D721Med (cell line): ENCODE results near the gene NEDD4.

Source experiments
- DNase-seq: peaks from one replicate; pipeline ENCODE4 v3.0.0; 2011; ENCODE audit warnings: low spot score; ENCODE audit not compliant: insufficient read length
- FAIRE-seq: peaks from 2 replicates; lab custom pipeline; 2011; peaks lifted over from hg19 to GRCh38; lab: Jason Lieb, UNC
- TF ChIP-seq, protein P1 (sequence below): IDR thresholded peaks from 2 replicates; pipeline ENCODE4 v1.5.1; 2012; ENCODE audit warnings: mild to moderate bottlenecking, control low read depth; ENCODE audit not compliant: insufficient read depth; ENCODE audit errors: missing control alignments

The NEDD4 gene

DNA sequence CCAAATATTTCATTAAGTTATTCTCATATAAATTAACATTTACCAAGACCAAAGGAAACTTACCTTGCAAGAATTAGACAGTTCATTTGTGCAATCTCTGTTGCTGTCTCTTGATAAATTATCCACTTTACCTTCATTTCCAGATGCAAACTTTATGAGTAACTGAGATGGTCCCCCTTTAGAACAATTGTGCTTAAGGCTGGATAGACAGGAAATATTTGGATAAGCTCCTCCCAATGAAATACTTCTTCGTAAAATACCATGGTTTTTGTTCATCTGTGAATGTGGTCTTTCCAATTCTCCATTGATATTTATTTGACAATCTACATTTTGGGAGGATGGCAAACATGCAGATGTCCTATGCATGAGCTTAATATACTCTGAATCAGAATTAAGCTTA is 78.2 kb downstream of the NEDD4 start:
- FAIRE-seq (no peak), DNase-seq (no peak)
- TF ChIP-seq, protein P1, sequence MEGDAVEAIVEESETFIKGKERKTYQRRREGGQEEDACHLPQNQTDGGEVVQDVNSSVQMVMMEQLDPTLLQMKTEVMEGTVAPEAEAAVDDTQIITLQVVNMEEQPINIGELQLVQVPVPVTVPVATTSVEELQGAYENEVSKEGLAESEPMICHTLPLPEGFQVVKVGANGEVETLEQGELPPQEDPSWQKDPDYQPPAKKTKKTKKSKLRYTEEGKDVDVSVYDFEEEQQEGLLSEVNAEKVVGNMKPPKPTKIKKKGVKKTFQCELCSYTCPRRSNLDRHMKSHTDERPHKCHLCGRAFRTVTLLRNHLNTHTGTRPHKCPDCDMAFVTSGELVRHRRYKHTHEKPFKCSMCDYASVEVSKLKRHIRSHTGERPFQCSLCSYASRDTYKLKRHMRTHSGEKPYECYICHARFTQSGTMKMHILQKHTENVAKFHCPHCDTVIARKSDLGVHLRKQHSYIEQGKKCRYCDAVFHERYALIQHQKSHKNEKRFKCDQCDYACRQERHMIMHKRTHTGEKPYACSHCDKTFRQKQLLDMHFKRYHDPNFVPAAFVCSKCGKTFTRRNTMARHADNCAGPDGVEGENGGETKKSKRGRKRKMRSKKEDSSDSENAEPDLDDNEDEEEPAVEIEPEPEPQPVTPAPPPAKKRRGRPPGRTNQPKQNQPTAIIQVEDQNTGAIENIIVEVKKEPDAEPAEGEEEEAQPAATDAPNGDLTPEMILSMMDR = no peak

DNA sequence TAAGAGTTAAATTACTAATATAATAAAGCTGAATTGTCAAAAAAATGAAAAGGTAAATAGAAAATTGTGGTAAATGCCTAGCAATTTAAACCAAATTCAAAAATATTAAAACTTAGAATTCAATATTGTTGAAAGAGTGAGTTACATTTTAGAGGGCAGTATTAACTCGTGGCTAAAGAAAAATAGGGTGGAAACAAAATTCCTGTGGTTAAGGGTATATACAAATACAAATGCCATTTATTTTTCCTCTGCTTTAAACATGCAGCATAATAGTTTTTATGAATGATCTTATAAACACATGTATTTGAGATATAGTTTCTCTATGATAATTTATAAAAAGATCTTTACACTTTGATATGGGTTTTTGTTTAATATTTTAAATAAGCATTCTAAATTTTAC is 79.0 kb downstream of the NEDD4 start:
- no peak for FAIRE-seq
- DNase-seq = no peak
- TF ChIP-seq, protein P1 = no peak

DNA sequence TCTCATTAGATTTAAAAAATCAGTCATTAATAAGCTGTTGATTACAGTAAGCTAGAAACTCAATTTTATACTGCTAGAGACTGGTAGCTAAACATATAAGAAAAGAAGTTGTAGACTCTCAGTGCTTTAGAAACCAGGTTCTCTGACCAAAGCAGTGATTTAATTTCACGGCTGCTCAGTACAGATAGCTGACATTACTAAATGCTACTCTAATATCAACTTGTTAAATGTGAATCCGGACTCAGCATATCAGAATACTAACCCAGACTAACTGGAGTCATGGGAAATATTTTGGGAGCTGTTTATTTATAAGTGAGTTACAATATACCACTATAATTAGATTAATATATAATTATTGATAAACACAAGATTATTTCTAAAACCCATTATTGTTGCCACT is 80.4 kb downstream of the NEDD4 start:
- DNase-seq = no peak
- TF ChIP-seq, protein P1 = no peak
- FAIRE-seq = no peak

DNA sequence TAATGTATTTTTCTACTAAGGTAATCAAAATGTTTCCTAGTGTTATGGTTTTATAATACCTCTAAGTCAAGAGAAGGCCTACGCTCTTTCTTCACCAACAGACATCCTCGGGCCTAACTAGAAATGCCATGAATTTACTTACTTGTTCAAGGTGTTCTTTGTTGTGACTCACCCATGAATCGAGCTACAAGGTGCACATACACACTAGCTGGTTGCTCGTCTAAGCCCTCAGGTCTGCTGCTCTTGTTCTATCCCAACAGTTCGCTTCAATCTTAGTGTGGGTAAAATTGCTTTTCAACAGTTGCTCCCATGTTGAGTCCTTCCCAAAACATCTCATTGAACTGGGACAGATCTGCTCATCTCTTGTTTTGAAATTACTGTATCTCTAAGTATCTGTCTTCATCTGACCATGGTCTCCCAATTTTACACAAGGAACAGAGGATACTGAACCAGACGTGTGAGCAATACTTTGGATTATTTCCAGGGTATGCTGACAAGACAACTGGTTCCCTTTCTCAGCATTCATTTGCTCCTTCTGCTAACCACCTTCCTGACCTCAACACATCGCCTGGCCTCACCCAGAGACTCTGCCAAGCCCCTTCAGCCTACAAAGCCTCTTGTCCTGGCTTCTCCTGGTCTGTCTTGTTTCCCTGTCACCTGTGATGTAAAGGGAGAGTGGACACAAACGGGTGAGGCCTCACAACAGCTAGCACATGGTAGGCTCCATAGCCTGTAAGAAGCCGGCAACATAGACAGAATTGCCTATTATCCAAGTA is 84.2 kb downstream of the NEDD4 start:
- DNase-seq = no peak
- no peak for FAIRE-seq
- TF ChIP-seq, protein P1 = no peak

DNA sequence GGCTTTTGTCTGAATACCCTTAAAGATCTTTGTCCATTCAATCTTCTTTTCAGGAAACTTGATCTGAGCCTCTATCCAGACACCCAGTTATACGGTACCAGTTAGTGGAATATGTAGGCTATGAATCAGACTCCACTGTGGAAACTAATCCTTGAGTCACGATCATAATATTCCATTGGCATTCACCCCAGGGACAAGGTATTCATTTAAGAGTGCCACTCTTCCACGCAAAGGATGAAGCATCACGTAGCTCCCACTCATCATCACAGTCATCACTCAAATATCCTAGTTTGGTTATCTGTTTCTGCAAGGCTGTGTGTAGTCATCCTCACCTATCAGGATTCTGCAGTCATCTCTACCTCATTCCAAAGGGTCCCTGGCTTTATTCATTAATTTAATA is 85.6 kb downstream of the NEDD4 start:
- FAIRE-seq (no peak), DNase-seq (no peak)
- TF ChIP-seq, protein P1 = no peak

DNA sequence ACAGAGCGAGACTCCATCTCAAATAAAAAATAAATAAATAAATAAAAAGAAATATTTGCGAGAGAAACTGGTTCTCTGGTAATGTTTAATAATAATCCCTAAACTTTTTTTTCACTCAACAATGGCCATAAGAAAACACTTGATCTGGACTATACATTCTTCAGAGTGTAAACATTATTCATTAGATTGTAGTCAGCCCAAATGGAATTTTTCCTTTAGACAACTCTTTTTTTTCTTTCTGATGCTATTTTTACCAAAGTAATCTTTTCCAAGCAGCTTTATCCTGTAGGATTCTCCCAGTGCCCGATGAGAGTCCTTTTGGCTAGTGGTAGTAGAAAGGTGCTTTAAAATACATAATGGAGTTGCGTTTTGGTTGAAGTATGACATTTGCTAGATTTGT is 90.4 kb downstream of the NEDD4 start:
- no peak for FAIRE-seq
- DNase-seq = no peak
- TF ChIP-seq, protein P1 = no peak

DNA sequence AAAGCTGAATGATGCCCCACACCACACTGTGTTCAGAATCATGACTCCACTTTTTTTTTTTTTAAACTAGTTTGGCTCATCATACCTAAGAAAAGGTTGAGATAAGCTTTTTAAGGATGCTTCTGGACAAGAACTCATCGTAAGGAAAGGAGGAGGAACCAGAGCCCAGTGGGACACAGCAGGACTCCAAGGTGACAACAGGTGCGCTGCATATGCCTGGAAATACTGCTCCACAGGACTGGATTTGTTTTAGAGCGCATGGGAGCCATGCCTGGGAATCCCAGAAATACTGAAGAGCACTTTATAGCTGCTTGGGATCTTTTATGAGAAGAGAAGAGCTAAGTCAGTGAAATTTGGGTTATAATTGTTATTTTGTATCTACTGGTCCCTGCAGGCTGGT is 93.4 kb downstream of the NEDD4 start:
- DNase-seq (no peak), FAIRE-seq (no peak)
- TF ChIP-seq, protein P1 = no peak
